ENCODE measurements around the gene SPARC.

DNA sequence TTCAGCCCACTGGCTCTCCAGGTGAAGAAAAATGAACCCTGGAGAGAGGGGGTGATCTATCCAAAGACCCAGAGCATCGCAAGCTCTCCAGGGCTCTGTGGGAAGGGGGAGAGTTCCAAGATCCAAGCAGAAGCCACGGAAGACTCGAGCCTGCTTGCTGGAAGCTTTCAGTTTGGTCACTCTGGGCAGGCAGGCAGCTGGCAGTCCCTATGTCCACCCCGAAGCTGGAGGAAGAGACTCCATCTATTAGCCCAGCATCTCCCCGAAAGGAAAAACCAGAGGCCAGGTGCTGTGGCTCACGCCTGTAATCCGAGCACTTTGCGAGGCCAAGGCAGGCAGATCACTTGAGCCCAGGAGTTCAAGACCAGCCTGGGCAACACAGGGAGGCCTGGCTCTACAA lies 10.7 kb upstream of the SPARC start:
- TF ChIP-seq TCF4 (CRISPR knock-in tag; IDR thresholded peaks at IDR 0.05; ENCODE audit: borderline replicate concordance), result no peak
- TF ChIP-seq, protein P1, sequence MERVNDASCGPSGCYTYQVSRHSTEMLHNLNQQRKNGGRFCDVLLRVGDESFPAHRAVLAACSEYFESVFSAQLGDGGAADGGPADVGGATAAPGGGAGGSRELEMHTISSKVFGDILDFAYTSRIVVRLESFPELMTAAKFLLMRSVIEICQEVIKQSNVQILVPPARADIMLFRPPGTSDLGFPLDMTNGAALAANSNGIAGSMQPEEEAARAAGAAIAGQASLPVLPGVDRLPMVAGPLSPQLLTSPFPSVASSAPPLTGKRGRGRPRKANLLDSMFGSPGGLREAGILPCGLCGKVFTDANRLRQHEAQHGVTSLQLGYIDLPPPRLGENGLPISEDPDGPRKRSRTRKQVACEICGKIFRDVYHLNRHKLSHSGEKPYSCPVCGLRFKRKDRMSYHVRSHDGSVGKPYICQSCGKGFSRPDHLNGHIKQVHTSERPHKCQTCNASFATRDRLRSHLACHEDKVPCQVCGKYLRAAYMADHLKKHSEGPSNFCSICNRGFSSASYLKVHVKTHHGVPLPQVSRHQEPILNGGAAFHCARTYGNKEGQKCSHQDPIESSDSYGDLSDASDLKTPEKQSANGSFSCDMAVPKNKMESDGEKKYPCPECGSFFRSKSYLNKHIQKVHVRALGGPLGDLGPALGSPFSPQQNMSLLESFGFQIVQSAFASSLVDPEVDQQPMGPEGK (CRISPR knock-in tag; IDR thresholded peaks at IDR 0.05; ENCODE audit: borderline replicate concordance), result no peak
